Measurements from ENCODE around the gene KIAA0753. TPM values are rescaled to one million over a fixed set of nuclear protein-coding genes. Genes with fewer than 3 reads are reported as not detected.

The KIAA0753 gene
- total RNA-seq, 4 donors from 2014 or later = 10.6 to 17.5 (median 11.1) TPM

DNA sequence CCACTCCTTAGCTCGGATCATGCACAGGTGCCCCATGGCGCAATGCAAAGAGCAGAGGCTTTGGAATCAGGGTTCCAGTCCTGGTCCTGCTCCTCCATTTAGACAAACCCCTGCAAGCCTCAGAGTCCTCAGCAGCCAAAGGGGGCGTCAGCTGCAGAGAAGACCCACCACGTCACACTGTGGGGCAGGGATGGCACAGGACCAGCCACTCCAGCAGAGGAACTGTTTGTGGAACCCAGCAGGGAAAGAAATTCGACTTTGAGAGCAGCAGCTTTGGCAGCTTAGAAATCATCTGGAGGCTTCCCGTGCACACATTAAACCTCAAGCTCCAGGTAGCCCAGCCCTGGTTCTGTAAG is 36.3 kb upstream of the KIAA0753 start:
- TF ChIP-seq CTCF (IDR thresholded peaks at IDR 0.05; ENCODE audit: low read depth) = no peak

DNA sequence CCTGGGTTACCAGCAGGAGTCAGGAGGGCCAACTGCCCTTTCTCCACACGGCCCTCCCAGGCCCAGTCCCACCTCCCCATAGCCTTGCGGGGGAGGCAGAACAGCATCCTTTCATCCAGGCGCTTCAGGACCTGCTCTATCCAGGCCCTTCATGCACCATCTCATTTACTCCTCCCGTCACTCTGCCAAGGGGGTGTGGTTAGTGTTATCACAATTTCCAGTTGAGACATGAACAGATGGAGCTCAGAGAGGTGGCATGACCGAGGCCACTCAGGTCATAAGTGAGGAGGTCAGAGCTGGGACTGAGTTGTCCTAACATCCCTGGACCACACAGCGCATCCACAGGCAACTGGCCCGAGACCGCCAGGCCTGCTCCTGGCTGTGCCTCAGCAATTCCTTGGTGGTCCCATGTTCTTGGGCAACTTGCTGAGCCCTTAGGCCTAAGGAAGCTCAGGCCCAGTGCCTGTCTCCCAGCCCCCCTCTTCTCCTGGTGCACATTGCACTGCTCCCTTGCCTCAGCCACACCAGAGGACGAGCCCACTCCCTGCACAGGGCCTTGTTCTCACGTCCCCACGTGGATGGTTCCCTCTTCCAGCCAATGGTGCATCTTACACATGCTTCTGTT is 34.8 kb upstream of the KIAA0753 start:
- TF ChIP-seq CTCF (IDR thresholded peaks at IDR 0.05; ENCODE audit: low read depth) = no peak

- no peak for TF ChIP-seq CTCF (IDR thresholded peaks at IDR 0.05; ENCODE audit: low read depth)
Measured at GRCh38 chr17:6674586-6674985, 34.1 kb upstream of the KIAA0753 start.

DNA sequence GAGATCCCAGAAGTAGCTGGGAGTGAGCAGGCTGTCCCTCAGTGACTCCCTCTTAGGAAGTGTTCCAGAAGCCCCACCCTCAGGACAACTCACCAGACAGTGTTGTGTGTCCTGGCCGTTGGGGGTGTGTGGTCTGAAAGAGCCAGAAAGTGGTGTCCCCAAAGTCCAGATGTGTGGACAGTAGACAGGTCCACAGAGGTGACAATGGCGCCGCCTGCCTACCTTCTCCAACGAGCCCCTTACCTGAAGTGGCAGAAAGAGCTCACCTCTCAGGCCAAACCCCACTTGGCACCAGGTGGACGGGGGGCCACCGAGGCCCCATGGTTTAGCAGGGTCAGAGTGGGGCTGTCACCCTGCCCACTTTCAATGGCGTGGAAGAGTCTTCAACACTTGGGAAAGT is 30.9 kb upstream of the KIAA0753 start:
- TF ChIP-seq CTCF (IDR thresholded peaks at IDR 0.05; ENCODE audit: low read depth) = no peak

DNA sequence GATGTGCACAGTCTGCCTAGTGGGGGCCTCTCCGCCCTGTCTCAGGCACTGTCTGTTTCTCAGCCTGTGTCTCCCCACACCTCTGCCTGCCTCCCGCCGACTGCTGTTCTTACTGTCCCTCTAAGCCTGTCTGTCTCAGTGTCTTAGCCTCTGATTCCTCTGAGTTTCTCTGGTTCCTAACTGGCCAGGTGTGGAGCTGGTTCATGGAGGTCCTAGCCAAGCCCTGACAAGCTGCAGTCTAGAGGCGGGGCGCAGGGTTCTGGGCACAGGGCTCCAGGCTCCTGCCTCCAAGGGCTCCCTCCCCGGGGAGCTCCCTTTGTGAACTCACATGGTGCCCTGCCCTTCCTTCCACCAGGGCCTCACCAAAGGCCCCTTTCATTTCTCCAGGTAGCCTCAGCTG is 30.5 kb upstream of the KIAA0753 start:
- TF ChIP-seq CTCF (IDR thresholded peaks at IDR 0.05; ENCODE audit: low read depth) = no peak

DNA sequence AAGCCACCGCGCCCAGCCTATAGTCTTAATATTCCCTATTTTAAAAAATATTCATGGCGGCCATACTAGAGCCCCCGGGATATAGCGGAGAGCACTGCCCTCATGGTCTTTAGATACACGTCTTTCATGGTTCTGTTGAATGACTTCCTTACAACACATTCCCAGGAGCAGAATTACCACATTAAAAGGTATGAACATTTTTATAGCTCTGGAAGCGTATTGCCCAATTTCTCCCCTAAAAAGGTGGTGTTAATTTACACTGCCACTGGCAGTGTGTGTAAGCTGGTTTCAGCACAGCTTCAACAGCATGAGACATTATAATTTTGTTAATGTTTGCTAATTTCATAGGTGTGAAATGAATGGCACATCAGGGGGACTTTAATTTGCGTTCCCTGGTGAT is 30.1 kb upstream of the KIAA0753 start:
- no peak for TF ChIP-seq CTCF (IDR thresholded peaks at IDR 0.05; ENCODE audit: low read depth)

DNA sequence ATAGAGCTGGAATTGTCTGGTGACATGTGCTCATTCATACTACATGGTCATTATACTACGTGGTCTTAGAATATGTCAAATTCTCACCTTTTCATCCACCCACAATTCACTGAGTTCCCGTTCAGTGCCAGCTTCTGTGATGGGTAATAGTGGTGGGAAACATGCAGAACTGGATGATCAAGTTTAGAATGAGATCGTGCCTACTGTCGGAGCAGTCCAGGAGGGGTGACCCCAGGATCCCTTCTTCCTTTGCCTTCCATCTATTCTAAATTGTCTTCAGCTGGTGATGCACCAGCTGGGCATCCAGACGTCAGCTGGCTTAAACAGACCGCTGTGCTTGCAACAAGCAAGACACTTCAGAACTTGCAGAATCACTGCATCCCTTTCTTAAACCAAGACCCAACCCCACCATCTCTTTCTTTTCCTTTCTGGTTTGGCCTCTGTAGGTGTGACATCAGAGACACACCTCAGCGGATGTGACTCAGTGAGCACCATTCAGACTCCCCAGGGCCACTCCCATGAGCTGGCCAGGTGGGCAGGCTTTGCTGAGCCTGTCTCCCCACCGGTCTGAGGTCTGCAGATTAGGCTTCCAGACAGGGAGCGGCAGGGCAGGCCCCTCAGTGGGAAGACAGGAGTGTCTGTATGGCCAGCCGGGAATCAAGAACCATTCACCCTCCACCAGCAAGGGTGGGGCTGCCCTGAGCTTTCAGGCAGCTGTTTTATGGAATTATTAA is 29.1 kb upstream of the KIAA0753 start:
- TF ChIP-seq CTCF (IDR thresholded peaks at IDR 0.05; ENCODE audit: low read depth) = no peak

All from subcutaneous adipose tissue (tissue), 4 donors.